Neural progenitor cell (in vitro differentiated cells): ENCODE data around the gene AQP1. TPM values are rescaled to one million over a fixed set of nuclear protein-coding genes. Genes with fewer than 3 reads are reported as not detected.

Experiments used
- DNase-seq: peaks from one replicate; pipeline ENCODE4 v3.0.0-alpha.2; 2016; ENCODE audit warnings: low spot score
- H2AFZ ChIP-seq: fragments of 200-600 bp; sonication (generic); replicated peaks from 2 replicates; pipeline ENCODE4 v1.6.1; 2016; ENCODE audit warnings: antibody characterized with exemption
- H3F3A ChIP-seq: fragments of 200-600 bp; sonication (generic); 2 replicates; pipeline ENCODE4 v1.6.1; 2016; ENCODE audit warnings: antibody characterized with exemption, low read depth
- H3K27ac ChIP-seq: fragments of 200-600 bp; sonication (generic); 2 replicates; pipeline ENCODE4 v1.5.1; 2016; ENCODE audit warnings: mild to moderate bottlenecking
- H3K27me3 ChIP-seq: fragments of 200-600 bp; sonication (generic); 2 replicates; pipeline ENCODE4 v1.6.1; 2016; ENCODE audit warnings: mild to moderate bottlenecking, moderate library complexity
- H3K36me3 ChIP-seq: fragments of 200-600 bp; sonication (generic); 2 replicates; pipeline ENCODE4 v1.5.1; 2016
- H3K4me1 ChIP-seq: fragments of 200-600 bp; sonication (generic); 2 replicates; pipeline ENCODE4 v1.6.1; 2016; ENCODE audit warnings: mixed run types
- H3K4me2 ChIP-seq: fragments of 200-600 bp; sonication (generic); 2 replicates; pipeline ENCODE4 v1.6.1; 2016
- H3K4me3 ChIP-seq: fragments of 200-600 bp; sonication (generic); 2 replicates; pipeline ENCODE4 v1.5.1; 2016
- H3K79me2 ChIP-seq: fragments of 200-600 bp; sonication (generic); 2 replicates; pipeline ENCODE4 v1.6.1; 2016; ENCODE audit warnings: low read depth
- H3K9ac ChIP-seq: fragments of 200-600 bp; sonication (generic); 2 replicates; pipeline ENCODE4 v1.6.1; 2016
- H3K9me3 ChIP-seq: fragments of 200-600 bp; sonication (generic); 2 replicates; pipeline ENCODE4 v1.5.1; 2016; ENCODE audit warnings: low read depth
- H4K20me1 ChIP-seq: fragments of 200-600 bp; sonication (generic); 2 replicates; pipeline ENCODE4 v1.6.1; 2016; ENCODE audit warnings: low read depth
- H3K27ac Mint-ChIP-seq: 3 replicates; pipeline ENCODE4 v1.8.0; 2021; ENCODE audit warnings: mixed read lengths
- H3K27me3 Mint-ChIP-seq: 2 replicates; pipeline ENCODE4 v1.8.0; 2022; ENCODE audit warnings: low read depth, mild to moderate bottlenecking, inconsistent platforms, moderate library complexity, mixed read lengths; ENCODE audit not compliant: insufficient read depth
- H3K36me3 Mint-ChIP-seq: 3 replicates; pipeline ENCODE4 v1.8.0; 2021; ENCODE audit warnings: mixed read lengths
- H3K4me1 Mint-ChIP-seq: 3 replicates; pipeline ENCODE4 v1.8.0; 2021; ENCODE audit warnings: mixed read lengths
- H3K4me3 Mint-ChIP-seq: 3 replicates; pipeline ENCODE4 v1.8.0; 2021; ENCODE audit warnings: mild to moderate bottlenecking, moderate library complexity, mixed read lengths
- H3K9me3 Mint-ChIP-seq: 3 replicates; pipeline ENCODE4 v1.8.0; 2020; ENCODE audit warnings: mixed read lengths
- CTCF ChIP-seq: fragments of 200-600 bp; sonication (generic); IDR thresholded peaks from 2 replicates; pipeline ENCODE4 v1.5.1; 2017; ENCODE audit warnings: antibody characterized with exemption, mild to moderate bottlenecking
- EZH2 ChIP-seq: fragments of 200-600 bp; sonication (generic); IDR thresholded peaks from 2 replicates; pipeline ENCODE4 v1.6.1; 2017; ENCODE audit warnings: antibody characterized with exemption, mild to moderate bottlenecking, moderate library complexity
- EZH2phosphoT487 ChIP-seq: fragments of 200-600 bp; sonication (generic); IDR thresholded peaks from 2 replicates; pipeline ENCODE4 v1.6.1; 2017; ENCODE audit warnings: antibody characterized with exemption
- total RNA-seq: library from RNA; depleted of rRNA; stranded (reverse); fragments of >200 nt; gene quantifications from 2 replicates; pipeline ENCODE4 v1.2.3, GENCODE V29; 2015; ENCODE audit warnings: low replicate concordance

AQP1 gene
- total RNA-seq, 1 donor from 2014 or later, result not detected

GRCh38 chr7:30968747-30969603, 57.3 kb downstream of the AQP1 start:
- H3K9me3 ChIP-seq, result no peaks in the 10 kb centered on the region
- no peaks in the 10 kb centered on the region for H3K79me2 ChIP-seq
- no peak overlapping the region for H3K9ac ChIP-seq
- no peak overlapping the region for H3K4me2 ChIP-seq
- no peak for TF ChIP-seq EZH2
- TF ChIP-seq EZH2phosphoT487, result no peak
- TF ChIP-seq CTCF, result no peak
- no peaks in the 10 kb centered on the region for H3K9me3 Mint-ChIP-seq
- no peak for DNase-seq
- no peaks in the 10 kb centered on the region for H3F3A ChIP-seq
- H3K4me3 Mint-ChIP-seq, result no peak overlapping the region
- H3K27ac ChIP-seq, result no peak overlapping the region
- H3K27me3 Mint-ChIP-seq, result peaks cover 6% of the 10 kb centered on the region
- H3K4me1 ChIP-seq, result no peaks in the 10 kb centered on the region
- no peak overlapping the region for H3K27ac Mint-ChIP-seq
- H2AFZ ChIP-seq, result no peak overlapping the region
- H3K36me3 Mint-ChIP-seq, result no peaks in the 10 kb centered on the region
- H3K4me1 Mint-ChIP-seq, result peaks cover 3% of the 10 kb centered on the region
- H3K36me3 ChIP-seq, result no peaks in the 10 kb centered on the region
- peaks cover 15% of the 10 kb centered on the region for H3K27me3 ChIP-seq
- H4K20me1 ChIP-seq, result no peaks in the 10 kb centered on the region
- H3K4me3 ChIP-seq, result no peak overlapping the region

GRCh38 chr7:30969604-30969970, 57.9 kb downstream of the AQP1 start:
- H3K4me2 ChIP-seq, result no peak overlapping the region
- Mint-ChIP-seq H3K4me3 (no peak overlapping the region), H3K36me3 (no peaks in the 10 kb centered on the region), H3K27me3 (peaks cover 4% of the 10 kb centered on the region), H3K4me1 (peaks cover 3% of the 10 kb centered on the region), H3K27ac (no peak overlapping the region), H3K9me3 (no peaks in the 10 kb centered on the region)
- no peaks in the 10 kb centered on the region for H4K20me1 ChIP-seq
- H3K79me2 ChIP-seq, result no peaks in the 10 kb centered on the region
- H3K9me3 ChIP-seq, result no peaks in the 10 kb centered on the region
- H3K4me1 ChIP-seq, result no peaks in the 10 kb centered on the region
- no peak overlapping the region for H3K4me3 ChIP-seq
- no peak overlapping the region for H2AFZ ChIP-seq
- TF ChIP-seq EZH2phosphoT487 (no peak), EZH2 (no peak), CTCF (no peak)
- H3K27ac ChIP-seq, result no peak overlapping the region
- H3K9ac ChIP-seq, result no peak overlapping the region
- H3K36me3 ChIP-seq, result no peaks in the 10 kb centered on the region
- H3F3A ChIP-seq, result no peaks in the 10 kb centered on the region
- H3K27me3 ChIP-seq, result peaks cover 15% of the 10 kb centered on the region
- DNase-seq, result no peak

- no peak overlapping the region for H3K9ac ChIP-seq
- H3K36me3 ChIP-seq, result no peaks in the 10 kb centered on the region
- no peaks in the 10 kb centered on the region for H3F3A ChIP-seq
- no peaks in the 10 kb centered on the region for H3K9me3 ChIP-seq
- Mint-ChIP-seq H3K4me3 (no peak overlapping the region), H3K36me3 (no peaks in the 10 kb centered on the region), H3K4me1 (peaks cover 3% of the 10 kb centered on the region), H3K9me3 (no peaks in the 10 kb centered on the region), H3K27me3 (peaks cover 3% of the 10 kb centered on the region), H3K27ac (no peak overlapping the region)
- no peaks in the 10 kb centered on the region for H3K4me1 ChIP-seq
- no peak overlapping the region for H3K4me3 ChIP-seq
- H3K4me2 ChIP-seq, result no peak overlapping the region
- H3K79me2 ChIP-seq, result no peaks in the 10 kb centered on the region
- no peak for DNase-seq
- no peak overlapping the region for H2AFZ ChIP-seq
- H3K27me3 ChIP-seq, result peaks cover 15% of the 10 kb centered on the region
- TF ChIP-seq EZH2 (no peak), CTCF (no peak), EZH2phosphoT487 (no peak)
- no peak overlapping the region for H3K27ac ChIP-seq
- no peaks in the 10 kb centered on the region for H4K20me1 ChIP-seq
These were observed 58.4 kb downstream of the AQP1 start for GRCh38 chr7:30970074-30970473.
